ENCODE data around the gene COL4A4. TPM values are rescaled to one million over a fixed set of nuclear protein-coding genes. Genes with fewer than 3 reads are reported as not detected.
"Not testable (repeated sequence)": the region's sequence is repeated elsewhere in the genome, so short reads cannot be mapped to it uniquely, and the experiment has no call there.

COL4A4 gene
- total RNA-seq, 4 donors from 2014 or later, result 0.40 to 2.3 (median 0.93) TPM

DNA sequence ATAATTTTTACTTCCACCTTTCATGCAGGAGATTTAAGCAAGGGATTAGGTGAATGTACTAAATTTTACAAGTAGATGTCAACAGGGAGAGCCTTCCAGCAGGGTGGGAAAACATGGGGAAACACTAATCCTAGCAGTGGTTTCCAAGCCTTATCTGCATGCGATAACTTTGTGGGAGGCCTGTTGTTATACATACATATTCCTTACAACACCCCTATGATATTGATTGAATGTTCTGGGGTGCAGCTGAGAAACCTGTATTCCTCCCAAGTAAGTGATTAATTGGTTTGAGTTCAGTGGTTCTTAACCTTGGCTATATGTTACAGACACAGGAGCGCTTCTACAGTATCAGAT lies 65.9 kb downstream of the COL4A4 start:
- intact Hi-C loops (cut with DNase I), result no loop called here
- TF ChIP-seq, protein P1, sequence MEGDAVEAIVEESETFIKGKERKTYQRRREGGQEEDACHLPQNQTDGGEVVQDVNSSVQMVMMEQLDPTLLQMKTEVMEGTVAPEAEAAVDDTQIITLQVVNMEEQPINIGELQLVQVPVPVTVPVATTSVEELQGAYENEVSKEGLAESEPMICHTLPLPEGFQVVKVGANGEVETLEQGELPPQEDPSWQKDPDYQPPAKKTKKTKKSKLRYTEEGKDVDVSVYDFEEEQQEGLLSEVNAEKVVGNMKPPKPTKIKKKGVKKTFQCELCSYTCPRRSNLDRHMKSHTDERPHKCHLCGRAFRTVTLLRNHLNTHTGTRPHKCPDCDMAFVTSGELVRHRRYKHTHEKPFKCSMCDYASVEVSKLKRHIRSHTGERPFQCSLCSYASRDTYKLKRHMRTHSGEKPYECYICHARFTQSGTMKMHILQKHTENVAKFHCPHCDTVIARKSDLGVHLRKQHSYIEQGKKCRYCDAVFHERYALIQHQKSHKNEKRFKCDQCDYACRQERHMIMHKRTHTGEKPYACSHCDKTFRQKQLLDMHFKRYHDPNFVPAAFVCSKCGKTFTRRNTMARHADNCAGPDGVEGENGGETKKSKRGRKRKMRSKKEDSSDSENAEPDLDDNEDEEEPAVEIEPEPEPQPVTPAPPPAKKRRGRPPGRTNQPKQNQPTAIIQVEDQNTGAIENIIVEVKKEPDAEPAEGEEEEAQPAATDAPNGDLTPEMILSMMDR (IDR thresholded peaks at IDR 0.05), result no peak
- no peak for TF ChIP-seq POLR2A (IDR thresholded peaks at IDR 0.05)
- no peaks in the 10 kb centered on the region for H3K4me1 ChIP-seq
- no peak overlapping the region for H3K27ac ChIP-seq
- H3K27me3 ChIP-seq, result no peaks in the 10 kb centered on the region
- DNase-seq, result no peak
- H3K36me3 ChIP-seq, result no peaks in the 10 kb centered on the region
- WGBS, 2 donors, result 79 to 85% methylated on average over 2 of the region's 2 CpGs
- H3K9me3 ChIP-seq, result no peaks in the 10 kb centered on the region
- no peak overlapping the region for H3K4me3 ChIP-seq

DNA sequence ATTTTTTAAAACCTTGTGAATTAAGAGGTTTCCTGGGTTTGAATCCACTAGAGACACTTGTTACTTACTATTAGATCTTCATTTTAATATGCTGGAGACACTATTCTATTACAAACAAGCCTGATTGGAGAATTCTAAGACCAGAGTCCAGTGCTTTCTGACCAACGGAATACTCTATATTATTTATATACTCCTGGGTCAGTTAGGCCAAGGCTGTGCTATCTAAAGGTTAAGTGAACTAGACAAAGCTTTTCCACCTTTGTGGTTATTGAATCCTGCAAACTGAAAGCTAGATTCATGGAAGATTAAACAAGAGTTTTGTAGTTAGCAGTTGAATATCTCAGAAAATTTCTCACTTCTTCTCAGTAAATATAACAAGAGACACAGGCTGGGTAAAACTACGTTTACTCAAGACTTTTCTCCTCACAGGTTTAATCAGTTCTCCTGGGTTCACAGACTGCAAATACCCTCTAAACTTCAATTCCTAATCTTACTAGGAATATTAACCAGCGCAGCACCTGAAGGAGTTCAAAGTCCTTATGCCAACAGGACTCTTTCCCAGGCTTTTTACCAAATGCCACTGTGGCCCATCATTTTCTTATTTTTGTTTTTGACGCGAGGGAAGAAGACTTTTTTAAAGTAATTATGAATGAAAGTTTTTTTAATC lies 66.4 kb downstream of the COL4A4 start:
- Histone ChIP-seq H3K27me3 (no peaks in the 10 kb centered on the region), H3K4me1 (no peaks in the 10 kb centered on the region), H3K27ac (no peak overlapping the region), H3K36me3 (no peaks in the 10 kb centered on the region), H3K4me3 (no peak overlapping the region), H3K9me3 (no peaks in the 10 kb centered on the region)
- intact Hi-C loops (cut with DNase I), result no loop called here
- 62 to 83% methylated on average over 5 of the region's 5 CpGs for WGBS, 2 donors
- no peak for DNase-seq
- TF ChIP-seq POLR2A (IDR thresholded peaks at IDR 0.05), result no peak
- TF ChIP-seq, protein P1 (IDR thresholded peaks at IDR 0.05), result no peak

DNA sequence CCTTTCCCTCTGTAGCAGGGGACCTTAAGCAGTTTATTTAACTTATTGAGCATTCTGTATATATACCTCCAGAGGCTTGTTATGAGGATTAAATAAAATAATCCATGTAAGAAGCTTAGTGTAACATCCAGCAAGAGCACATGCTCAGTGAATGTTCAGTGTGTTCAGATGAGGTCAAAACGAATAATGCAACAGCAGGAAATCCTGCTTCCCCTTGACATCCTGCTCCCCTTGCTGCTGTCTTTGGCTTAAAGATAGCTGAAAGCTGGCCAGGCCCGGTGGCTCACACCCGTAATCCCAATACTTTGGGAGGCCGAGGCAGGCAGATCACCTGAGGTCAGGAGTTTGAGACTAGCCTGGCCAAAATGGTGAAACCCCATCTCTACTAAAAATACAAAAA lies 68.7 kb downstream of the COL4A4 start:
- WGBS, 2 donors, result 49 to 65% methylated on average over 4 of the region's 4 CpGs
- TF ChIP-seq, protein P1 (IDR thresholded peaks at IDR 0.05), result no peak
- intact Hi-C loops (cut with DNase I), result no loop called here
- no peaks in the 10 kb centered on the region for H3K36me3 ChIP-seq
- no peaks in the 10 kb centered on the region for H3K4me1 ChIP-seq
- H3K9me3 ChIP-seq, result no peaks in the 10 kb centered on the region
- H3K27ac ChIP-seq, result no peak overlapping the region
- H3K4me3 ChIP-seq, result no peak overlapping the region
- no peak for DNase-seq
- no peaks in the 10 kb centered on the region for H3K27me3 ChIP-seq

DNA sequence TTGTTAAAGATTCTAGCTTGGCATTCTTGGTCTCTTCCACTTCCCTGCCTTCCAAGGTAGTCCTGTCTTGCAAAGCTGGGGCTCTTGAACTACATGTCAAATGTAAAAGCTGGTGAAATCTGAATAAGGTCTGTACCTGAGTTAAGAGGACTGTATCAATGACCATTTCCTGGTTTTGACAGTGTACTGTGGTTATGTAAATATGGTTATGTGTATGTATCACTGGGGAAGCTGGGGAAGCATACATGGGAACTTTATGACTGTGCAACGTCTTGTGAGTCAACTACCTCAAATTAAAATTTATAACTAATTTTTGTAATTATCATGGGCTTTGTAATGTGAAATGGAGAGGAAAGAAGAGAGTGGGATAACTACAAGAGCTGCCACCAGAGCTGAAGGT lies 81.7 kb downstream of the COL4A4 start:
- no peak for DNase-seq
- H3K4me3 ChIP-seq, result no peak overlapping the region
- H3K36me3 ChIP-seq, result no peaks in the 10 kb centered on the region
- no peaks in the 10 kb centered on the region for H3K27me3 ChIP-seq
- intact Hi-C loops (cut with DNase I), result no loop called here
- H3K9me3 ChIP-seq, result no peaks in the 10 kb centered on the region
- WGBS, 2 donors, result 42 to 47% methylated on average over 1 of the region's 1 CpG
- no peaks in the 10 kb centered on the region for H3K4me1 ChIP-seq
- H3K27ac ChIP-seq, result no peak overlapping the region
- TF ChIP-seq, protein P1 (IDR thresholded peaks at IDR 0.05), result no peak
- no peak for TF ChIP-seq POLR2A (IDR thresholded peaks at IDR 0.05)

DNA sequence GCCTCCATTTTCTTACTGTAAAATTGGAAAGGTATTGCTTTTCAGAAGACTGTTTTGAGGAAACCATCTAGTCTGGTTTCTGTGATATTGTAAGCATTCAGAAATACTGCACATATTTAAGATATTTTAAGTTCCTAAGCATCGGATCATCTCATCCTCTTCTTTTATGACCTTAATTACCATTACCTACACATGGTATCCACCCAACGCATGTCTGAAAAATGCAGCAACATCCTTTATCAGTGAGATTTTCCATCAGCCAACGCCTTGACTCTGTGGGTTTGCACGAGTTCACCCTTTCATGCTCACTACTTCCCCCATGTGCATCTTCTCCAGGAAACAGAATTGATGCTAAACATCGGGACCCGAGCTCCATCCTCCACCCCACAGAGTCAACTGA lies 84.3 kb downstream of the COL4A4 start:
- 75 to 87% methylated on average over 6 of the region's 6 CpGs for WGBS, 2 donors
- no peak for DNase-seq
- no peaks in the 10 kb centered on the region for H3K4me1 ChIP-seq
- no peak for TF ChIP-seq POLR2A (IDR thresholded peaks at IDR 0.05)
- TF ChIP-seq, protein P1 (IDR thresholded peaks at IDR 0.05), result no peak
- H3K27ac ChIP-seq, result no peak overlapping the region
- intact Hi-C loops (cut with DNase I), result no loop called here
- H3K27me3 ChIP-seq, result no peaks in the 10 kb centered on the region
- no peak overlapping the region for H3K4me3 ChIP-seq
- no peaks in the 10 kb centered on the region for H3K9me3 ChIP-seq
- H3K36me3 ChIP-seq, result no peaks in the 10 kb centered on the region

DNA sequence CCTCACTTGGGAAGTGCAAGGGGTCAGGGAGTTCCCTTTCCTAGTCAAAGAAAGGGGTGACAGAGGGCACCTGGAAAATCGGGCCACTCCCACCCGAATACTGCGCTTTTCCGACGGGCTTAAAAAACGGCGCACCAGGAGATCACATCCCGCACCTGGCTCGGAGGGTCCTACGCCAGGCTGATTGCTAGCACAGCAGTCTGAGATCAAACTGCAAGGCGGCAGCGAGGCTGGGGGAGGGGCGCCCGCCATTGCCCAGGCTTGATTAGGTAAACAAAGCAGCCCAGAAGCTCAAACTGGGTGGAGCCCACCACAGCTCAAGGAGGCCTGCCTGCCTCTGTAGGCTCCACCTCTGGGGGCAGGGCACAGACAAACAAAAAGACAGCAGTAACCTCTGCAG lies 98.9 kb downstream of the COL4A4 start:
- WGBS, 2 donors, result 48 to 100% methylated on average over 1 to 4 of the region's 14 CpGs
- intact Hi-C loops (cut with DNase I); H3K4me3 ChIP-seq; H3K36me3 ChIP-seq; H3K4me1 ChIP-seq; H3K27me3 ChIP-seq; H3K27ac ChIP-seq; H3K9me3 ChIP-seq; DNase-seq: not testable (repeated sequence)

Measured in esophagus squamous epithelium (tissue), 5 donors.